Ishikawa (cell line): ENCODE results near the gene PFAS.

Source experiments
- CEBPB ChIP-seq: IDR thresholded peaks from 2 replicates; pipeline ENCODE4 v1.6.1; 2012
- CREB1 ChIP-seq: IDR thresholded peaks from 2 replicates; pipeline ENCODE4 v1.6.1; 2012; ENCODE audit warnings: low read depth
- EGR1 ChIP-seq: IDR thresholded peaks from 2 replicates; pipeline ENCODE4 v1.6.1; 2012
- EP300 ChIP-seq: IDR thresholded peaks from 2 replicates; pipeline ENCODE4 v1.6.1; 2012; ENCODE audit warnings: borderline replicate concordance
- FOXM1 ChIP-seq: IDR thresholded peaks from 2 replicates; pipeline ENCODE4 v1.6.1; 2012; ENCODE audit warnings: low read depth, borderline replicate concordance
- NFIC ChIP-seq: IDR thresholded peaks from 2 replicates; pipeline ENCODE4 v1.6.1; 2012
- TAF1 ChIP-seq: IDR thresholded peaks from 2 replicates; pipeline ENCODE4 v1.6.1; 2012; ENCODE audit warnings: low read depth, mild to moderate bottlenecking
- TCF12 ChIP-seq: IDR thresholded peaks from 2 replicates; pipeline ENCODE4 v1.6.1; 2012; ENCODE audit warnings: low read depth
- TF ChIP-seq, protein P1 (sequence below): IDR thresholded peaks from 2 replicates; pipeline ENCODE4 v1.6.1; 2012
- TF ChIP-seq, protein P2 (sequence below): IDR thresholded peaks from 2 replicates; pipeline ENCODE4 v1.6.1; 2012

DNA sequence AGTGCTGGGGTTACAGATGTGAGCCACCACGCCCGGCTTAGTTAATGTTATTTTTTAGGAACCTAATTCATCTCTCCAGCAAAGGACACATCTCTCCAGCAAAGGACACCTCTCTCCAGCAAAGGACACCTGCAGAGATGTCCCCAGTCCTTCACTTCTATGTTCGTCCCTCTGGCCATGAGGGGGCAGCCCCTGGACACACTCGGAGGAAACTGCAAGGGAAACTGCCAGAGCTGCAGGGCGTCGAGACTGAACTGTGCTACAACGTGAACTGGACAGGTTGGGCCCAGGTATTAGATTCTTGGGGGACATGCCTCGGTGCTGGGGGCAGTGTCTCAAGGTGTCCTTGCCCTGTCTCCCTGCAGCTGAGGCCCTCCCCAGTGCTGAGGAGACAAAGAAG is 4.7 kb downstream of the PFAS start:
- TF ChIP-seq TAF1 (no peak), EP300 (no peak), EGR1 (no peak), CEBPB (no peak), NFIC (no peak), CREB1 (no peak), TCF12 (no peak), FOXM1 (no peak)
- TF ChIP-seq, protein P1, sequence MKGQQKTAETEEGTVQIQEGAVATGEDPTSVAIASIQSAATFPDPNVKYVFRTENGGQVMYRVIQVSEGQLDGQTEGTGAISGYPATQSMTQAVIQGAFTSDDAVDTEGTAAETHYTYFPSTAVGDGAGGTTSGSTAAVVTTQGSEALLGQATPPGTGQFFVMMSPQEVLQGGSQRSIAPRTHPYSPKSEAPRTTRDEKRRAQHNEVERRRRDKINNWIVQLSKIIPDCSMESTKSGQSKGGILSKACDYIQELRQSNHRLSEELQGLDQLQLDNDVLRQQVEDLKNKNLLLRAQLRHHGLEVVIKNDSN, result no peak
- TF ChIP-seq, protein P2, sequence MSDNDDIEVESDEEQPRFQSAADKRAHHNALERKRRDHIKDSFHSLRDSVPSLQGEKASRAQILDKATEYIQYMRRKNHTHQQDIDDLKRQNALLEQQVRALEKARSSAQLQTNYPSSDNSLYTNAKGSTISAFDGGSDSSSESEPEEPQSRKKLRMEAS, result no peak
